ENCODE results near the gene HCFC1R1. TPM values are rescaled to one million over a fixed set of nuclear protein-coding genes. Genes with fewer than 3 reads are reported as not detected.

Gene HCFC1R1
- total RNA-seq, 1 donor from 2014 or later, result 47.0 TPM

DNA sequence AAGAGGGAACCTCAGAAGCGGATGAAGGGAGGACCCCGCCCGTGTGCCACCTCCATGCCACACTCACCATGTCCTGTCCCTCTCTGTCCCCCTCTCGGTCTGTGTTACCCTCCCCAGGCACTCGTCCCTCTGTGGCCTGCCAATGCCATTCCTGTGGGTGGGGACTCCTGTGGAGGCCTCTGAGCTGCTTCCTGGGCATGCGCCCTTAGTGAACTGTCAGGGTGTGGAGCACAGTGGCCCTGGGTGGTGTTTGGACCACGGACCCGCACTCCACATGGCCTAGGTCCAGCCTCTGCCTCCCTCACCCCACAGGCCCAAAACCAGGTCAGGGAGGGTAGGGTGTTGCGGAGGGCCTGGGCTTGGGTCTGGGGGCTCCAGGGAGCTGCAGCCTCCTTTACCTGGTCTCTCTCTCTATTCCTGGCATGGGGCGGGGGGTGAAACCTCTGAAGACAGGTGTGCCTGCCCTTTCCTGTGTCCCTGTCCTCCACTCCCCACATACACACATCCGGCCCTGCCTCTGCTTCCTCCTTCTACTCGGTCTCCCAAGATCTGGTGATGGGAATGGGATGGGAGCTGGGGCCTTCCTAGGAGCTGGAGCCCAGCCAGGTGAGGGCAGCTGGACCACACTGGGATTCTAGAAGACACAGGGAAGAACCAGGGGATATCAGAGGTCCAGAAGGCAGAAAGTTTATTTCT lies 32.0 kb downstream of the HCFC1R1 start:
- FAIRE-seq, result no peak
- H3K4me1 Mint-ChIP-seq (ENCODE audit: low read depth, unreplicated experiment), result peaks cover 1% of the 10 kb centered on the region
- Histone ChIP-seq H3K27me3 (ENCODE audit: insufficient read depth, low read length) (peaks cover 6% of the 10 kb centered on the region), H3K4me3 (ENCODE audit: insufficient read depth, low read depth, low read length) (no peak overlapping the region), H3K79me2 (ENCODE audit: insufficient read depth, low read length) (no peaks in the 10 kb centered on the region), H4K20me1 (ENCODE audit: insufficient read depth, low read length) (no peaks in the 10 kb centered on the region), H3K4me2 (ENCODE audit: low read length) (no peak overlapping the region), H3K27ac (ENCODE audit: low read depth, low read length) (no peak overlapping the region), H3K36me3 (ENCODE audit: insufficient read depth, low read length) (no peaks in the 10 kb centered on the region), H3K9me3 (ENCODE audit: insufficient read depth, low read depth, low read length) (no peaks in the 10 kb centered on the region), H3K4me1 (ENCODE audit: insufficient read depth, low read length) (no peaks in the 10 kb centered on the region), H2AFZ (ENCODE audit: low read depth, low read length) (no peak overlapping the region), H3K9ac (ENCODE audit: low read length) (no peak overlapping the region)
- H3K9me3 Mint-ChIP-seq (ENCODE audit: unreplicated experiment), result no peaks in the 10 kb centered on the region
- no peak overlapping the region for H3K27ac Mint-ChIP-seq (ENCODE audit: unreplicated experiment)
- H3K27me3 Mint-ChIP-seq (ENCODE audit: low read depth, unreplicated experiment), result peaks cover 19% of the 10 kb centered on the region
- DNase-seq (ENCODE audit: low read depth), result no peak
- H3K4me3 Mint-ChIP-seq (ENCODE audit: unreplicated experiment), result no peak overlapping the region
- no peaks in the 10 kb centered on the region for H3K36me3 Mint-ChIP-seq (ENCODE audit: low read depth, unreplicated experiment)
- TF ChIP-seq, protein P1, sequence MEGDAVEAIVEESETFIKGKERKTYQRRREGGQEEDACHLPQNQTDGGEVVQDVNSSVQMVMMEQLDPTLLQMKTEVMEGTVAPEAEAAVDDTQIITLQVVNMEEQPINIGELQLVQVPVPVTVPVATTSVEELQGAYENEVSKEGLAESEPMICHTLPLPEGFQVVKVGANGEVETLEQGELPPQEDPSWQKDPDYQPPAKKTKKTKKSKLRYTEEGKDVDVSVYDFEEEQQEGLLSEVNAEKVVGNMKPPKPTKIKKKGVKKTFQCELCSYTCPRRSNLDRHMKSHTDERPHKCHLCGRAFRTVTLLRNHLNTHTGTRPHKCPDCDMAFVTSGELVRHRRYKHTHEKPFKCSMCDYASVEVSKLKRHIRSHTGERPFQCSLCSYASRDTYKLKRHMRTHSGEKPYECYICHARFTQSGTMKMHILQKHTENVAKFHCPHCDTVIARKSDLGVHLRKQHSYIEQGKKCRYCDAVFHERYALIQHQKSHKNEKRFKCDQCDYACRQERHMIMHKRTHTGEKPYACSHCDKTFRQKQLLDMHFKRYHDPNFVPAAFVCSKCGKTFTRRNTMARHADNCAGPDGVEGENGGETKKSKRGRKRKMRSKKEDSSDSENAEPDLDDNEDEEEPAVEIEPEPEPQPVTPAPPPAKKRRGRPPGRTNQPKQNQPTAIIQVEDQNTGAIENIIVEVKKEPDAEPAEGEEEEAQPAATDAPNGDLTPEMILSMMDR (IDR thresholded peaks at IDR 0.05; ENCODE audit: insufficient read depth, low read depth, low read length), result no peak
- no peak for TF ChIP-seq EZH2 (IDR thresholded peaks at IDR 0.05; ENCODE audit: insufficient read depth, low read length)

DNA sequence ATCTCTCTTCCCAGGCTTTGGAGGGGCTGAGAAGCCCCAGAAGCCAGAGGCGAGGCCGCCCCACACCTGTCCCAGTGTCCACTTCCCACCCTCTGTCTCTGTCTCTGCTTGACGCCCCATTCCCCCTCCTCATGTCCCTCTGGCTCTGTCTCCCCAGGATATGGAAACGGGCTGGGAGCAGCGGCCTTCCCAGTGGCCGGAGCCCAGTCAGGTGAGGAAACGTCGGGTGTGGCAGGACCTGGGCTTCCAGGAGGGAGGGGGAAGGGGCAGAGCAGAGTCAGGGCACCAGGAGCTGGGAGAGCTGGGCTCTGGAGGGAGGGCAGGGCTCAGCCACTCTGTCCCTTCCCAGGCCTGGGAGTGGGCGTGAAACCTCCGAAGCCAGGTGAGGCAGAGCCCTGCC lies 32.9 kb downstream of the HCFC1R1 start:
- Mint-ChIP-seq H3K27ac (ENCODE audit: unreplicated experiment) (no peak overlapping the region), H3K9me3 (ENCODE audit: unreplicated experiment) (no peaks in the 10 kb centered on the region), H3K36me3 (ENCODE audit: low read depth, unreplicated experiment) (no peaks in the 10 kb centered on the region), H3K4me3 (ENCODE audit: unreplicated experiment) (no peak overlapping the region), H3K4me1 (ENCODE audit: low read depth, unreplicated experiment) (peaks cover 1% of the 10 kb centered on the region), H3K27me3 (ENCODE audit: low read depth, unreplicated experiment) (peaks cover 22% of the 10 kb centered on the region)
- Histone ChIP-seq H2AFZ (ENCODE audit: low read depth, low read length) (no peak overlapping the region), H3K4me3 (ENCODE audit: insufficient read depth, low read depth, low read length) (no peak overlapping the region), H3K36me3 (ENCODE audit: insufficient read depth, low read length) (no peaks in the 10 kb centered on the region), H3K9ac (ENCODE audit: low read length) (no peak overlapping the region), H3K27ac (ENCODE audit: low read depth, low read length) (no peak overlapping the region), H3K27me3 (ENCODE audit: insufficient read depth, low read length) (peaks cover 6% of the 10 kb centered on the region), H3K4me1 (ENCODE audit: insufficient read depth, low read length) (no peaks in the 10 kb centered on the region), H3K79me2 (ENCODE audit: insufficient read depth, low read length) (no peaks in the 10 kb centered on the region), H3K9me3 (ENCODE audit: insufficient read depth, low read depth, low read length) (no peaks in the 10 kb centered on the region), H3K4me2 (ENCODE audit: low read length) (no peak overlapping the region), H4K20me1 (ENCODE audit: insufficient read depth, low read length) (no peaks in the 10 kb centered on the region)
- DNase-seq (ENCODE audit: low read depth) (no peak), FAIRE-seq (no peak)
- no peak for TF ChIP-seq EZH2 (IDR thresholded peaks at IDR 0.05; ENCODE audit: insufficient read depth, low read length)
- TF ChIP-seq, protein P1 (IDR thresholded peaks at IDR 0.05; ENCODE audit: insufficient read depth, low read depth, low read length), result no peak

DNA sequence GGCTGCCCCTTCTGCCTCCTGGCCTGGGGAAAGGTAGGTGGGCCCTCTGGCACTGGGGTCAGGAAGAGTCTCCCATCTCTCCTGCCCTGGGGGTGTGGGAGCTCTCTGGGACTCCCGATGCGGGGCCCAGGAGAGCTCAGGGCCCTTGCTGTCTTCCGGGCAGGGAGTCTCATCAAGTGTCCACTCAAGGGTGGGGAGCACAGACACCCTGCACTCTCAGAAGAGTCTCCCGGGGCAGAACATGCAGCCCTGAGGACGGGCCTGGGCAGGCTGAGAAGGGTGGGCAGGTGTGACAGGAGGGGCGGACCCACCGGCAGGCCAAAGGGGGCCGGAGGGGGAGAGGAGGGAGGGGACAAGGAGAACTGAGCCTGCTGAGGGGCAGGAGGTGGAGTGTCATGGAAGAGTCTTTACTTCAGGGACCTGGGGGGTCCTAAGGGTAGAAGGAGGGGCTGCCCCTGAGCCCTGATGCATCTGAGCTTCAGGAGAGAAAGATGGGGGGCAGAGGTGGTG lies 35.1 kb downstream of the HCFC1R1 start:
- Histone ChIP-seq H4K20me1 (ENCODE audit: insufficient read depth, low read length) (no peaks in the 10 kb centered on the region), H2AFZ (ENCODE audit: low read depth, low read length) (no peak overlapping the region), H3K9me3 (ENCODE audit: insufficient read depth, low read depth, low read length) (no peaks in the 10 kb centered on the region), H3K4me3 (ENCODE audit: insufficient read depth, low read depth, low read length) (no peak overlapping the region), H3K27ac (ENCODE audit: low read depth, low read length) (no peak overlapping the region), H3K9ac (ENCODE audit: low read length) (no peak overlapping the region), H3K79me2 (ENCODE audit: insufficient read depth, low read length) (no peaks in the 10 kb centered on the region), H3K27me3 (ENCODE audit: insufficient read depth, low read length) (peaks cover 6% of the 10 kb centered on the region), H3K36me3 (ENCODE audit: insufficient read depth, low read length) (no peaks in the 10 kb centered on the region), H3K4me2 (ENCODE audit: low read length) (no peak overlapping the region), H3K4me1 (ENCODE audit: insufficient read depth, low read length) (no peaks in the 10 kb centered on the region)
- H3K4me1 Mint-ChIP-seq (ENCODE audit: low read depth, unreplicated experiment), result peaks cover 1% of the 10 kb centered on the region
- H3K4me3 Mint-ChIP-seq (ENCODE audit: unreplicated experiment), result no peak overlapping the region
- H3K27ac Mint-ChIP-seq (ENCODE audit: unreplicated experiment), result no peak overlapping the region
- no peak for TF ChIP-seq EZH2 (IDR thresholded peaks at IDR 0.05; ENCODE audit: insufficient read depth, low read length)
- TF ChIP-seq, protein P1 (IDR thresholded peaks at IDR 0.05; ENCODE audit: insufficient read depth, low read depth, low read length), result no peak
- H3K27me3 Mint-ChIP-seq (ENCODE audit: low read depth, unreplicated experiment), result peaks cover 22% of the 10 kb centered on the region
- H3K9me3 Mint-ChIP-seq (ENCODE audit: unreplicated experiment), result no peaks in the 10 kb centered on the region
- H3K36me3 Mint-ChIP-seq (ENCODE audit: low read depth, unreplicated experiment), result no peaks in the 10 kb centered on the region
- FAIRE-seq (no peak), DNase-seq (ENCODE audit: low read depth) (no peak)
